Esophagus muscularis mucosa (tissue), 4 donors: ENCODE results near the gene TEAD3. TPM values are rescaled to one million over a fixed set of nuclear protein-coding genes. Genes with fewer than 3 reads are reported as not detected.
A peak's percentile ranks its signal among the peaks of the same experiment; 100 is the strongest.

Source experiments
- DNase-seq: peaks from one replicate; pipeline ENCODE4 v3.0.0-alpha.2; 2017; ENCODE audit errors: extremely low spot score
- H3K27ac ChIP-seq, 4 donors: fragments of 200-600 bp; sonication (generic); replicated peaks in 1 of 4; 1 replicate in 3 of 4; 2 replicates in 1 of 4; pipeline ENCODE4 v1.5.1; 2016 to 2019; ENCODE audit warnings: mild to moderate bottlenecking in 1 of 4
- H3K27me3 ChIP-seq, 4 donors: fragments of 200-600 bp; sonication (generic); one replicate each; pipeline versions ENCODE4 v1.5.1 to v1.6.0; 2016 to 2019
- H3K36me3 ChIP-seq, 4 donors: fragments of 200-600 bp; sonication (generic); one replicate each; pipeline ENCODE4 v1.5.1; 2016 to 2019
- H3K4me1 ChIP-seq, 4 donors: fragments of 200-600 bp; sonication (generic); one replicate each; pipeline ENCODE4 v1.5.1; 2016 to 2019
- H3K4me3 ChIP-seq, 4 donors: fragments of 200-600 bp; sonication (generic); 1 replicate in 2 of 4; 2 replicates in 2 of 4; pipeline ENCODE4 v1.5.1; 2016 to 2019; ENCODE audit warnings: mild to moderate bottlenecking in 4 of 4, moderate library complexity in 1 of 4
- H3K9me3 ChIP-seq, 4 donors: fragments of 200-600 bp; sonication (generic); 1 replicate in 3 of 4; 2 replicates in 1 of 4; pipeline ENCODE4 v1.5.1; 2016 to 2019
- EP300 ChIP-seq: sonication (generic); formaldehyde crosslinking; IDR thresholded peaks from one replicate; pipeline ENCODE4 v1.6.1; 2017; ENCODE audit warnings: antibody characterized with exemption
- POLR2A ChIP-seq: fragments of 450-650 bp; IDR thresholded peaks from one replicate; pipeline ENCODE4 v1.6.1; 2017; ENCODE audit warnings: antibody characterized with exemption, moderate library complexity, mild to moderate bottlenecking, low read depth
- POLR2AphosphoS5 ChIP-seq, 2 donors: sonication (generic); formaldehyde crosslinking; IDR thresholded peaks; one replicate each; pipeline ENCODE4 v1.6.1; 2017; ENCODE audit warnings: antibody characterized with exemption in 2 of 2
- WGBS: methylation state at CpG from one replicate; pipeline ENCODE4 v1.1.5; 2018; 5-methylcytosine and 5-hydroxymethylcytosine counted together
- intact Hi-C: fragments of 100-400 bp; cut with DNase I; formaldehyde crosslinking; loops from one replicate; pipeline ENCODE4 v1.15.1; 2023
- total RNA-seq, 4 donors: library from RNA; depleted of rRNA; stranded (reverse); fragments of >200 nt; gene quantifications; one replicate each; pipeline versions ENCODE4 v1.1.0 to v1.2.1, GENCODE V29; 2016
- TF ChIP-seq, protein P1 (sequence below), 3 experiments: fragments of 200-600 bp in 2 of 3; fragments of 450-650 bp in 1 of 3; sonication (generic) in 2 of 3; IDR thresholded peaks; one replicate each; pipeline ENCODE4 v1.5.1; 2017 to 2019; ENCODE audit warnings: antibody characterized with exemption in 3 of 3, mild to moderate bottlenecking in 2 of 3, moderate library complexity in 1 of 3

TEAD3 gene
- total RNA-seq, 4 donors from 2014 or later: 71.4 to 123 (median 78.5) TPM

- peaks cover 0 to 63% (median 12%) of the 10 kb centered on the region in 4 donors for H3K27me3 ChIP-seq
- DNase-seq: no peak
- intact Hi-C loops: no loop called here
- TF ChIP-seq EP300 (no peak), POLR2AphosphoS5 (IDR thresholded peaks at IDR 0.05) (no peak), POLR2A (no peak)
- TF ChIP-seq, protein P1, sequence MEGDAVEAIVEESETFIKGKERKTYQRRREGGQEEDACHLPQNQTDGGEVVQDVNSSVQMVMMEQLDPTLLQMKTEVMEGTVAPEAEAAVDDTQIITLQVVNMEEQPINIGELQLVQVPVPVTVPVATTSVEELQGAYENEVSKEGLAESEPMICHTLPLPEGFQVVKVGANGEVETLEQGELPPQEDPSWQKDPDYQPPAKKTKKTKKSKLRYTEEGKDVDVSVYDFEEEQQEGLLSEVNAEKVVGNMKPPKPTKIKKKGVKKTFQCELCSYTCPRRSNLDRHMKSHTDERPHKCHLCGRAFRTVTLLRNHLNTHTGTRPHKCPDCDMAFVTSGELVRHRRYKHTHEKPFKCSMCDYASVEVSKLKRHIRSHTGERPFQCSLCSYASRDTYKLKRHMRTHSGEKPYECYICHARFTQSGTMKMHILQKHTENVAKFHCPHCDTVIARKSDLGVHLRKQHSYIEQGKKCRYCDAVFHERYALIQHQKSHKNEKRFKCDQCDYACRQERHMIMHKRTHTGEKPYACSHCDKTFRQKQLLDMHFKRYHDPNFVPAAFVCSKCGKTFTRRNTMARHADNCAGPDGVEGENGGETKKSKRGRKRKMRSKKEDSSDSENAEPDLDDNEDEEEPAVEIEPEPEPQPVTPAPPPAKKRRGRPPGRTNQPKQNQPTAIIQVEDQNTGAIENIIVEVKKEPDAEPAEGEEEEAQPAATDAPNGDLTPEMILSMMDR (IDR thresholded peaks at IDR 0.05): no peak
- peaks cover 6 to 12% (median 10%) of the 10 kb centered on the region in 4 donors for H3K4me1 ChIP-seq
- H3K9me3 ChIP-seq: no peaks in the 10 kb centered on the region
- H3K4me3 ChIP-seq: peak overlapping the region; percentile 3 to 37 (median 28)
- WGBS: 15% methylated on average over 26 of the region's 26 CpGs
- no peak overlapping the region for H3K27ac ChIP-seq
- no peaks in the 10 kb centered on the region for H3K36me3 ChIP-seq
Observed at GRCh38 chr6:35512006-35512405, 15.1 kb upstream of the TEAD3 start.

- WGBS: 32% methylated on average over 31 of the region's 32 CpGs
- Histone ChIP-seq H3K4me1 (peaks cover 6 to 12% (median 10%) of the 10 kb centered on the region in 4 donors), H3K27me3 (peaks cover 0 to 66% (median 13%) of the 10 kb centered on the region in 4 donors)
Observed at GRCh38 chr6:35511562-35511941, 14.7 kb upstream of the TEAD3 start.

GRCh38 chr6:35510916-35511561 lies 14.2 kb upstream of the TEAD3 start:
- Histone ChIP-seq H3K4me3 (peak overlapping the region in 2 of 4 donors; percentile 27 to 29), H3K27ac (no peak overlapping the region), H3K27me3 (peaks cover 0 to 71% (median 17%) of the 10 kb centered on the region in 4 donors), H3K36me3 (no peaks in the 10 kb centered on the region), H3K9me3 (no peaks in the 10 kb centered on the region), H3K4me1 (peaks cover 6 to 12% (median 10%) of the 10 kb centered on the region in 4 donors)
- 82% methylated on average over 7 of the region's 7 CpGs for WGBS
- DNase-seq: no peak
- TF ChIP-seq EP300: no peak
- TF ChIP-seq, protein P1 (IDR thresholded peaks at IDR 0.05): no peak
- no peak for TF ChIP-seq POLR2AphosphoS5 (IDR thresholded peaks at IDR 0.05)
- no peak for TF ChIP-seq POLR2A
- intact Hi-C loops: no loop called here

More at GRCh38 chr6:35511562-35511941, 14.7 kb upstream of the TEAD3 start:
- intact Hi-C loops: no loop called here
- H3K4me3 ChIP-seq: peak overlapping the region; percentile 3 to 37 (median 28)
- TF ChIP-seq, protein P1 (IDR thresholded peaks at IDR 0.05): no peak
- no peak overlapping the region for H3K27ac ChIP-seq
- no peak for DNase-seq
- H3K36me3 ChIP-seq: no peaks in the 10 kb centered on the region
- no peaks in the 10 kb centered on the region for H3K9me3 ChIP-seq

- WGBS: 47% methylated on average over 5 of the region's 5 CpGs
- Histone ChIP-seq H3K4me1 (peaks cover 6 to 12% (median 10%) of the 10 kb centered on the region in 4 donors), H3K9me3 (no peaks in the 10 kb centered on the region), H3K27me3 (peaks cover 0 to 96% (median 26%) of the 10 kb centered on the region in 4 donors), H3K36me3 (no peaks in the 10 kb centered on the region), H3K4me3 (no peak overlapping the region), H3K27ac (no peak overlapping the region)
- TF ChIP-seq EP300: no peak
- TF ChIP-seq, protein P1 (IDR thresholded peaks at IDR 0.05): no peak
- TF ChIP-seq POLR2A: no peak
- no peak for TF ChIP-seq POLR2AphosphoS5 (IDR thresholded peaks at IDR 0.05)
- DNase-seq: no peak
- intact Hi-C loops: loop anchor here (10.0 kb wide), 1 partner anchor 1056 kb away; no protein-coding TSS in a partner anchor
Observed at GRCh38 chr6:35508542-35508941, 11.7 kb upstream of the TEAD3 start.
